GM12878 (cell line): ENCODE data around the gene LILRB1. TPM values are rescaled to one million over a fixed set of nuclear protein-coding genes. Genes with fewer than 3 reads are reported as not detected.

Source experiments
- DPF2 ChIP-seq: fragments of 450-650 bp; IDR thresholded peaks from 2 replicates; pipeline ENCODE4 v1.6.1; 2017; ENCODE audit warnings: mild to moderate bottlenecking
- JUNB ChIP-seq: IDR thresholded peaks from 2 replicates; pipeline ENCODE4 v1.6.1; 2016; ENCODE audit warnings: antibody characterized with exemption, mild to moderate bottlenecking
- MEF2A ChIP-seq: IDR thresholded peaks from 2 replicates; pipeline ENCODE4 v1.6.1; 2011; ENCODE audit warnings: low read depth, mild to moderate bottlenecking, low read length, moderate library complexity; ENCODE audit not compliant: insufficient read depth
- MEF2B ChIP-seq: fragments of 450-650 bp; IDR thresholded peaks from 2 replicates; pipeline ENCODE4 v1.6.1; 2018; ENCODE audit warnings: mild to moderate bottlenecking, moderate library complexity; ENCODE audit not compliant: partially characterized antibody, poor library complexity, severe bottlenecking
- NFIC ChIP-seq: IDR thresholded peaks from 2 replicates; pipeline ENCODE4 v1.6.1; 2012; ENCODE audit warnings: low read depth, mild to moderate bottlenecking, inconsistent platforms, low read length, moderate library complexity
- NR2C1 ChIP-seq: fragments of 450-650 bp; IDR thresholded peaks from 2 replicates; pipeline ENCODE4 v1.6.1; 2017; ENCODE audit warnings: antibody characterized with exemption, mild to moderate bottlenecking, moderate library complexity
- RBBP5 ChIP-seq: fragments of 200-600 bp; sonication (generic); conservative IDR thresholded peaks from 2 replicates; pipeline ENCODE4 v1.6.1; 2016
- RUNX3 ChIP-seq: IDR thresholded peaks from 2 replicates; pipeline ENCODE4 v1.6.1; 2012; ENCODE audit warnings: low read length, inconsistent platforms
- SPI1 ChIP-seq: IDR thresholded peaks from 2 replicates; pipeline ENCODE4 v1.6.1; 2011; ENCODE audit warnings: low read depth, mild to moderate bottlenecking, low read length, moderate library complexity, borderline replicate concordance; ENCODE audit not compliant: insufficient read depth
- polyA plus RNA-seq, 11 experiments: library from polyadenylated mRNA; depleted of rRNA in 4 of 11; unstranded in 6 of 11; stranded (reverse) in 5 of 11; fragments of >200 nt; fragmentation: Nextera tagmentation in 4 of 11; fragmentation: Illumina TruSeq in 1 of 11; extraction: Ambion mirVana in 4 of 11; extraction: Trizol in 1 of 11; gene quantifications; 1 replicate in 1 of 11; 2 replicates in 10 of 11; pipeline versions ENCODE4 v1.2.1 to v1.2.3, GENCODE V29; 2011 to 2016; ENCODE audit warnings: inconsistent platforms in 2 of 11, missing spikeins in 2 of 11, low read depth in 1 of 11
- total RNA-seq, 4 experiments: library from RNA; depleted of rRNA in 3 of 4; stranded (reverse); fragments of >200 nt in 3 of 4; fragmentation: Illumina TruSeq in 1 of 4; extraction: Trizol in 1 of 4; gene quantifications; 2 replicates each; pipeline versions ENCODE4 v1.2.1 to v1.2.3, GENCODE V29; 2013 to 2021
- TF ChIP-seq, protein P1 (sequence below): fragments of 450-650 bp; IDR thresholded peaks from 2 replicates; pipeline ENCODE4 v1.6.1; 2016; ENCODE audit warnings: mild to moderate bottlenecking, moderate library complexity, borderline replicate concordance
- TF ChIP-seq, protein P2 (sequence below): fragments of 450-650 bp; conservative IDR thresholded peaks from 2 replicates; pipeline ENCODE4 v1.6.1; 2017; ENCODE audit warnings: mild to moderate bottlenecking, moderate library complexity
- TF ChIP-seq, protein P3 (sequence below): fragments of 450-650 bp; IDR thresholded peaks from 2 replicates; pipeline ENCODE4 v1.6.1; 2017; ENCODE audit warnings: low read depth, mild to moderate bottlenecking, moderate library complexity

The LILRB1 gene
- total and polyA plus RNA-seq, 10 of the 15 experiments (the other 5 are each of a cell fraction or from before 2014, with no cell fraction given), result 4.9 to 92.2 (median 50.1) TPM

DNA sequence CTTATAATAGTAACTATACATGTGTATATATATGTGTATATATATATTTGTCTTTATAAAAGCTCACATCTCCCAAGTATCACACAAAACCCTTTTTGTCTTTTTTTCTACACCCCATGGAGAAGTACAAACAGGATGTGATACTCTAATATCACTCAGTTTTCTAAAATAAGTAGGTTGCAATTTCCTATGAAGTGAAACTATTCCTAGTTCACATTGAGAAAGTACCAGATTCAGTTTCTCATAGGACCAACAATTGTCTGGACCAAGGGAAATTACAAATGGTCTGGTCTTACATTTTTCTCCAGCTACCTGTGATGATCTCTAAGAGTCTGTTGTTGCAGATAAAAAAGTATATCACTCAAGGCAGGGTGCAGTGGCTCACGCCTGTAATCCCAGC, 17.9 kb upstream of the LILRB1 start (continued):
- TF ChIP-seq, protein P1, sequence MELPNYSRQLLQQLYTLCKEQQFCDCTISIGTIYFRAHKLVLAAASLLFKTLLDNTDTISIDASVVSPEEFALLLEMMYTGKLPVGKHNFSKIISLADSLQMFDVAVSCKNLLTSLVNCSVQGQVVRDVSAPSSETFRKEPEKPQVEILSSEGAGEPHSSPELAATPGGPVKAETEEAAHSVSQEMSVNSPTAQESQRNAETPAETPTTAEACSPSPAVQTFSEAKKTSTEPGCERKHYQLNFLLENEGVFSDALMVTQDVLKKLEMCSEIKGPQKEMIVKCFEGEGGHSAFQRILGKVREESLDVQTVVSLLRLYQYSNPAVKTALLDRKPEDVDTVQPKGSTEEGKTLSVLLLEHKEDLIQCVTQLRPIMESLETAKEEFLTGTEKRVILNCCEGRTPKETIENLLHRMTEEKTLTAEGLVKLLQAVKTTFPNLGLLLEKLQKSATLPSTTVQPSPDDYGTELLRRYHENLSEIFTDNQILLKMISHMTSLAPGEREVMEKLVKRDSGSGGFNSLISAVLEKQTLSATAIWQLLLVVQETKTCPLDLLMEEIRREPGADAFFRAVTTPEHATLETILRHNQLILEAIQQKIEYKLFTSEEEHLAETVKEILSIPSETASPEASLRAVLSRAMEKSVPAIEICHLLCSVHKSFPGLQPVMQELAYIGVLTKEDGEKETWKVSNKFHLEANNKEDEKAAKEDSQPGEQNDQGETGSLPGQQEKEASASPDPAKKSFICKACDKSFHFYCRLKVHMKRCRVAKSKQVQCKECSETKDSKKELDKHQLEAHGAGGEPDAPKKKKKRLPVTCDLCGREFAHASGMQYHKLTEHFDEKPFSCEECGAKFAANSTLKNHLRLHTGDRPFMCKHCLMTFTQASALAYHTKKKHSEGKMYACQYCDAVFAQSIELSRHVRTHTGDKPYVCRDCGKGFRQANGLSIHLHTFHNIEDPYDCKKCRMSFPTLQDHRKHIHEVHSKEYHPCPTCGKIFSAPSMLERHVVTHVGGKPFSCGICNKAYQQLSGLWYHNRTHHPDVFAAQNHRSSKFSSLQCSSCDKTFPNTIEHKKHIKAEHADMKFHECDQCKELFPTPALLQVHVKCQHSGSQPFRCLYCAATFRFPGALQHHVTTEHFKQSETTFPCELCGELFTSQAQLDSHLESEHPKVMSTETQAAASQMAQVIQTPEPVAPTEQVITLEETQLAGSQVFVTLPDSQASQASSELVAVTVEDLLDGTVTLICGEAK, result no peak
- TF ChIP-seq DPF2 (0 out of 2 replicates have a peak, but pooled peaks have one; percentile 29), MEF2A (peak; percentile 60; the same call in 1 of the 2 replicates), NR2C1 (no peak), RUNX3 (peak; percentile 13; the same call in 1 of the 2 replicates), JUNB (peak; percentile 24; the same call in 1 of the 2 replicates), RBBP5 (no peak), NFIC (peak; percentile 47; the same call in 1 of the 2 replicates), SPI1 (peak; percentile 46; the same call in 1 of the 2 replicates), MEF2B (peak; percentile 38)
- TF ChIP-seq, protein P2, sequence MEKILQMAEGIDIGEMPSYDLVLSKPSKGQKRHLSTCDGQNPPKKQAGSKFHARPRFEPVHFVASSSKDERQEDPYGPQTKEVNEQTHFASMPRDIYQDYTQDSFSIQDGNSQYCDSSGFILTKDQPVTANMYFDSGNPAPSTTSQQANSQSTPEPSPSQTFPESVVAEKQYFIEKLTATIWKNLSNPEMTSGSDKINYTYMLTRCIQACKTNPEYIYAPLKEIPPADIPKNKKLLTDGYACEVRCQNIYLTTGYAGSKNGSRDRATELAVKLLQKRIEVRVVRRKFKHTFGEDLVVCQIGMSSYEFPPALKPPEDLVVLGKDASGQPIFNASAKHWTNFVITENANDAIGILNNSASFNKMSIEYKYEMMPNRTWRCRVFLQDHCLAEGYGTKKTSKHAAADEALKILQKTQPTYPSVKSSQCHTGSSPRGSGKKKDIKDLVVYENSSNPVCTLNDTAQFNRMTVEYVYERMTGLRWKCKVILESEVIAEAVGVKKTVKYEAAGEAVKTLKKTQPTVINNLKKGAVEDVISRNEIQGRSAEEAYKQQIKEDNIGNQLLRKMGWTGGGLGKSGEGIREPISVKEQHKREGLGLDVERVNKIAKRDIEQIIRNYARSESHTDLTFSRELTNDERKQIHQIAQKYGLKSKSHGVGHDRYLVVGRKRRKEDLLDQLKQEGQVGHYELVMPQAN, result no peak
- TF ChIP-seq, protein P3, sequence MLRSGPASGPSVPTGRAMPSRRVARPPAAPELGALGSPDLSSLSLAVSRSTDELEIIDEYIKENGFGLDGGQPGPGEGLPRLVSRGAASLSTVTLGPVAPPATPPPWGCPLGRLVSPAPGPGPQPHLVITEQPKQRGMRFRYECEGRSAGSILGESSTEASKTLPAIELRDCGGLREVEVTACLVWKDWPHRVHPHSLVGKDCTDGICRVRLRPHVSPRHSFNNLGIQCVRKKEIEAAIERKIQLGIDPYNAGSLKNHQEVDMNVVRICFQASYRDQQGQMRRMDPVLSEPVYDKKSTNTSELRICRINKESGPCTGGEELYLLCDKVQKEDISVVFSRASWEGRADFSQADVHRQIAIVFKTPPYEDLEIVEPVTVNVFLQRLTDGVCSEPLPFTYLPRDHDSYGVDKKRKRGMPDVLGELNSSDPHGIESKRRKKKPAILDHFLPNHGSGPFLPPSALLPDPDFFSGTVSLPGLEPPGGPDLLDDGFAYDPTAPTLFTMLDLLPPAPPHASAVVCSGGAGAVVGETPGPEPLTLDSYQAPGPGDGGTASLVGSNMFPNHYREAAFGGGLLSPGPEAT, result peak; percentile 59; the same call in 1 of the 2 replicates
- TF ChIP-seq, all 136 proteins: peak for 11
